ENCODE data around the gene RAP1GAP2.

GRCh38 chr17:3046753-3047152 lies 250.5 kb downstream of the RAP1GAP2 start:
- TF ChIP-seq, protein P1, sequence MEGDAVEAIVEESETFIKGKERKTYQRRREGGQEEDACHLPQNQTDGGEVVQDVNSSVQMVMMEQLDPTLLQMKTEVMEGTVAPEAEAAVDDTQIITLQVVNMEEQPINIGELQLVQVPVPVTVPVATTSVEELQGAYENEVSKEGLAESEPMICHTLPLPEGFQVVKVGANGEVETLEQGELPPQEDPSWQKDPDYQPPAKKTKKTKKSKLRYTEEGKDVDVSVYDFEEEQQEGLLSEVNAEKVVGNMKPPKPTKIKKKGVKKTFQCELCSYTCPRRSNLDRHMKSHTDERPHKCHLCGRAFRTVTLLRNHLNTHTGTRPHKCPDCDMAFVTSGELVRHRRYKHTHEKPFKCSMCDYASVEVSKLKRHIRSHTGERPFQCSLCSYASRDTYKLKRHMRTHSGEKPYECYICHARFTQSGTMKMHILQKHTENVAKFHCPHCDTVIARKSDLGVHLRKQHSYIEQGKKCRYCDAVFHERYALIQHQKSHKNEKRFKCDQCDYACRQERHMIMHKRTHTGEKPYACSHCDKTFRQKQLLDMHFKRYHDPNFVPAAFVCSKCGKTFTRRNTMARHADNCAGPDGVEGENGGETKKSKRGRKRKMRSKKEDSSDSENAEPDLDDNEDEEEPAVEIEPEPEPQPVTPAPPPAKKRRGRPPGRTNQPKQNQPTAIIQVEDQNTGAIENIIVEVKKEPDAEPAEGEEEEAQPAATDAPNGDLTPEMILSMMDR (IDR thresholded peaks at IDR 0.05 in 8 of 11, conservative IDR thresholded peaks at IDR 0.05 in 3 of 11): no peak
- TF ChIP-seq POLR2A (IDR thresholded peaks at IDR 0.05): no peak

All from spleen (tissue), 7 donors.